GM21529 (cell line): ENCODE measurements around the gene MLLT3.

Experiments
- ATAC-seq: cut with Tn5 transposase; IDR thresholded peaks from one replicate; pipeline ENCODE4 v1.9.1; 2021; ENCODE audit not compliant: unreplicated experiment

MLLT3 gene

DNA sequence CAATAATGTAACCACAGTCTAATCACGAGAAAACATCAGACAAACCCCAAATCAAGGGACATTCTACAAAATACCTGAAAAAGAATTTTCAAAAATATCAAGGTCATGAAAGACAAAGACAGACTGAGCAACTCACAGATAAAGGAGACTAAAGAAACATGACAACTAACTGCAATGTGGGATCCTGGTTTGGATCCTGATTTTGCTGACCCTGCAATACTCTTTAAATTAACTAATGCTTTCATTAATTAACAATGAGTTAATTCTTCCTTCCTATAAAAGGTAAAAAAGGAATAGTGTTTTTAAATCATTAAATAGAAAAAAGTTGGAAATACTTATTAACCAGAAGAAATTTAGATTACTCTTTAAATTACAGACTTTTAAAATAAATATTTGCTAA lies 103.6 kb downstream of the MLLT3 start:
- no peak for ATAC-seq

DNA sequence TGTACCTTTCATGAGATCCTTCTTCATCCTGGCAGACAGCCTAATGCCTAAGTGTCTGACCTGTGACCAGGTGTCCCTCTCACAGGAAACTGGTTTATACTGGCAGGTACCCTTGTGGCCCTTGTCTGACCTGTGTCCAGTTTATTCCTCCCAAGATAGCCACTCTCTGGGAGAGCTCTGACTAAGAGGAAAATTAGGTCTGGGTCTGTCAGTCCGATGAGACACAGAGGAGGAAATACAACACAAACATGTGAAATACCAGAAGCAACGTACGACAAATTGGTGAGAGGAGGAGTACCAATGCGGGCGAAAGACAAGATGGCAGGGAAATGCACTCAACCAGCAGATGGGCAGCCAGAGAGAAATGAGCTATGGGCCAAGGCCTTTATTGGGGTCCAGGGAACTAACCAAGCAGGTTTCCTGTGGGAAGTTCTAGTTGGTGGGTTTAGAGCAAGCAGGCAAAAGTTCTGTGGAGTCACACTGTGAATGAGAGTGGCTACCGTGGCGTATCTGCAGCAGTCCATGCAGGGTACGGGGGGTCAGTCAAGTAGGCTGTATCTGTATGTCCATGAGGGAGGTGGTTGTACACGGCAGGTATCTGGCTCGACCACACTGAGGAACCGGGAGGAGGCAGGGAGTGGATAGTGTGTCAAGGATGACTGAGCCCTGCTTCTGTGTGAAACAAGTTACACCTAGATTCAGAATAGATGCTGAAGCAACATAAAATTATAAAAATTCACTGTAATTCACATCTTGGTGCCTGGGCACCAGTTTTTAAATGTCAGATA lies 109.0 kb downstream of the MLLT3 start:
- no peak for ATAC-seq

DNA sequence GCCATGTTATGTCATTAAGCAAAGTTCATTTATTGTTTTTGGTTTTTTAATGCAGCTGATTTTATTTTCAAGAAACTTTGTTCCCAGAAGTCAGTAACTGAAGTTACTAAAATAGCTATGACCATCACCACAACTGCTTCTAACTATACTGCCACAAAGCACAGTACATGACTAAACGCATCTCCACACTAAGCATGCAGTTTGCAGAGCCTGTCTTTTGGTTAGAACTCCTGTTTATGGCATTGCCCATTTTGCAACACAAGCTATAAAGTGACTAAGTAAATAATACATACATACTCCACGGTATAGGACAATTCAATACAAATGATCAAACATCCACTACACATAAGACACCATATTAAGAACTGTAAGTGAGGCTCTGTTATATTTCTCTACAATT lies 109.7 kb downstream of the MLLT3 start:
- no peak for ATAC-seq

DNA sequence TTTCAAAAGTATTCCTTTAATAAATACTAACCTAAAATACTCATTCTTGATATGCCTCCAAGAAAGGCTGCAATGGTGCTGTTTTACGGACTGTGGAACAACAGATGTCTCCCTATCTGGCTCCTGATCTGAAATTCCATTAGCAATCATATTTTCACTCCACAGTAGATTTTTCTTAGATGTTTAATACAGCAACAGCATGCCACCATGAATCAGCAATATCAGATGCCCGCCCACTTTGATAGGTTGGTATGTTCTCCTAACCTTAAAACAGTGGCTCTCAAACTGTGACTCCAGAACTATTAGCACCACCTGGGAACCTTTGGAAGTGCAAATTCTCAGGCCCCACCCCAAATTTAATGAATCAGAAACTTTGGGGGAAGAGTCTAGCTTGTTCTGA lies 110.2 kb downstream of the MLLT3 start:
- no peak for ATAC-seq

DNA sequence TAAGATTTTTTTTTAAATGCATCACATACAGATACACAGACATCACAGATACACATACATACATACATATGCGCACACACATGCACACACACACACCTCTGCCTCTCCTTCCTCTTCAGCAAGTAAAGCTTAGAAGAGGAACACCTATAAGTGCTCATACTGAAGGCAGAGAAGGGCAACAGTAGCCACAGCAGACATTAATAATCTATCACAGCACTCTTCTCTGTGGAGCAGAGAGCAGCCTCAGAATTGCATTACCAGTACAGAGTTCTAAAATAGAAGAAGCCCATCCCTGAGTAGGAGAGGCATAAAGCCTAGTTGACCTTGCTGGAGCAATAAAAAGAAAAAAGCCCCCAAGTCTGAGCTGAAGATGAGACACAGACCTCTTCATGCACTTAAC lies 110.6 kb downstream of the MLLT3 start:
- no peak for ATAC-seq

DNA sequence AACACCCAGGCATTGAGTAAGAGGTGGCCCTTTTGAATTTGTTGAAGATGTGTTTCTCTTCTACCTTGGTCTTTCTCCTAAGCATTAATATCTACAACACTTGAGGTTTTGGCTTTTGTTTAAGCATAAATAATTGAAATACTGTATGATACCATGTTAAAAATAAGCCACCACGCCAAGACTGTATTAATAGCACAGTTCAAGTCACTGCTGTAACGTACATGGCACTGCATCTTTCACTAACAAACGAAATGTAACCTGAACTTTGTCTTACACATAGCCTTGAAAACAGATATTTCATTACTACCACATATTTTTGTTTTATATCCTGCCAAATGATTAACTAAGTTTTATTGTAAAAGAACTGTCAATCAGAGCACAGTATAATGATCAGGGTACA lies 112.8 kb downstream of the MLLT3 start:
- no peak for ATAC-seq

DNA sequence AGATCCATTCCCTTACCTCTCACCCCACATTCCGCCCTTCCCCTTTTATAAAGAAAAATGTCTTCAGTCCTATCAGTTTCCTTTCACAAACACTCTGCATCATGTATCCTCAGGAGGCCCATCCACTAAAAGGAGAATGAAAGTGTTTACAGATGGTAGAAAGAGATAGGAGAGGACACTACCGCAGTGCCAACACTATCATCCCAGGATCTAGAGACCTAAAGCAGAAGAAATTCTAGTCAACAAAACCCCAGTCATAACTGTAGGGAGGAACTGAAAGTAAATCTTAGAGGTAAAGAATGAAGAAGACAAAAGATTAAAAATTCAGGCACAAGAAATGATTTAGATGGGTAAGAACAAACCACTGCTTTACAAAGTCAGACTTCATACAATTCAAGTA lies 114.1 kb downstream of the MLLT3 start:
- peak; percentile 92 for ATAC-seq

DNA sequence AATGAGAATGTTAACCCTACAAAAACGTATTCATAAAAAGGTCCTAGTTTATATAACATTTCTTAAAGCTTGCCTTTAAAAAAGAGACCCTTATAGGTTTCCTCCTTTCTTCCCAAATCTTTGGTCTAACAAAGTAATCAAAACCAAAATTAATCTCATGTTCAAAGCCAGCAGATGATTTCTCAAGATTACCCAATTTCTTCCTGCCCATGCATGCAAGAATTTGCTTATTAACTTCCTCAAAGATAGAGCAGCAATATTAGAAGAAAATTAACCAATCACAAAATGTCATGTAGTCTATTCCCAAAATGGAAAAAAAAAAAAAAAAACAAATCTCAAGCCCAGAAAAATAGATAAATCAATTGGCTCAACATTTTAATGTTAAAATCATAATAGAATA lies 114.9 kb downstream of the MLLT3 start:
- no peak for ATAC-seq

DNA sequence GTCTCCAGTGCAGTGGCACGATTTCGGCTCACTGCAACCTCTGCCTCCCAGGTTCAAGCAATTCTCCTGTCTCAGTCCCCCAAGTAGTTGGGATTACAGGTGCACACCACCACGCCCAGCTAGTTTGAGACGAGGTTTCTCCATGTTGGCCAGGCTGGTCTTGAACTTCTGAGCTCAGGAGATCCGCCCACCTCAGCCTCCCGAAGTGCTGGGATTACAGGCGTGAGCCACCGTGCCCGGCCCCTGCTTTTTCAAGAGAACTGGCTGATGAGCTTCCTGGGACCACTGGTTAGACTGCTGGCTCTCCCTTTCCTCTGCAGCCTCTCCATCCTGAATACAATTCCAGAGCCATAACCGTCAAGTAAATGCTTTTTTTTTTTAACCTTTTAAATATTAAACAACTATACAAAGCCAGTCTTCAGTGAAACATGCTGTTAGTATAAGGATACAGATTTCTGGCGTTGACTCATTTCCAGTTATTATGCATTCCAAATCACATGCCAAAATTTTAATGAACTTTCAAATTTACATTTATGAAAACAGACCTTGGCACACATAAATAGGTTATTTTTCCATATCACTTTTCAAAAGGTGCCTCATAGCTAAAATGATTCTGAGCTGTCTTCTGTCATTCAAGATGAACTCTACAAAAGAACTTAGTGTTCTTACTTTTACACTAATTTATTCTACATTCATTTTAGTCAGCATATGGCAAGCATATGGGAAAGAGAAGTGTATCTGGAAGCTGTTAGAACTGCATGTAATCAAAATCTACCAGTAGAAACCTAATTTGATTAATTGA lies 116.0 kb downstream of the MLLT3 start:
- no peak for ATAC-seq

DNA sequence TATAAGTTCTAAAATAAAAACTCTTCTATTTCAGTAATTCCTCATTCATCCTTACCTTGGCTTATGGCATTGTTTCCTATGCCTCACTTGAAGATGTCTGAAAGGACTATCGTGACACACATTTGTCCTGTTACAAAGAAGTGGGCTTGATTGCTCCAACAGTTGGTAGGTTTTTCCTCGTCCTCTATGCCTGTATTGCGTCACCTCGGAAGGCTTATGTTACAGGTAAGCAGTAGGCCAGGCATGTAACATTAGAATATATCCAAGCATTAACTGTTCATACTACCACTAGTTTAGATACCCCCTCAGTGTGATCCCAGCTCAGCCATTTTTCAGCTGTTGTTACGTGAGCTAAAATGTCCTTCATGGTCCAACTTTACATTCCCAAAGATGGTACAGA lies 116.7 kb downstream of the MLLT3 start:
- no peak for ATAC-seq

DNA sequence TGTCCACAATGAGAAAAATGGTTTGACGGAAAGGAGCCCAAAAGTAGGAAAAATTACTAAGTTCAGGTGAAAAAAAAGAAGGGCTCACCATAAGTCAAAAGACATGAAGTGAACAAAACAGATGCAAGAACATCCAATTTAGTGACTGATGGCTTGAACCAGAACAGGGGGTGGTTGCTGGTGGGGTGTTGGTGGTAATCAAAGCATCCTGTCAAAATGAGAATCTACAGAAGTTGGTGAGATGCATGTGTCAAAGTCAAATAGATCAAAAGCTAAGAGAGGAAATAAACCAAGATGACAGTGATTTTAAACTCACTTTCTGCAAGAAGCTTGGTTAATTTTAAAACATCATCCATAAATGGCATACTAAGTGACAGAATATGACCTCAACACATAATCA lies 117.4 kb downstream of the MLLT3 start:
- ATAC-seq, result no peak

DNA sequence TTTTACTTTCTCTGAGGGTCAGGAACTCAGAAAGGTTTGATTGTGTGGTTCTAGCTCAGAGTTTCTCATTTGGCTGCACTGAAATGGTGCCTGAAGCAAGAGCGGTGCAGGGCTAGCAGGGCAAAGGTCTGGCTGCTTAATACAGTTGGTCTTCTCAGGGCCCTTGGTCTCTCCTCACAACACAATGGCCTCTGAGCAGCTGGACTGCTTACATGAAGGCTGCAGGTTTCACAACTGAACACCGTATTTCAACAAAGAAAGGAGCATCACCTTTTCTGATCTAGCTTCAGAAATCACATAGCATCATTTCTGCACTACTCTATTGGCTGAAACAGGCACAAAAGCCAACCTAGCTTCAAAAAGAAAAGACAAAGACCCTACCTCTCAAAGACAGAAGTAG lies 122.2 kb downstream of the MLLT3 start:
- no peak for ATAC-seq

DNA sequence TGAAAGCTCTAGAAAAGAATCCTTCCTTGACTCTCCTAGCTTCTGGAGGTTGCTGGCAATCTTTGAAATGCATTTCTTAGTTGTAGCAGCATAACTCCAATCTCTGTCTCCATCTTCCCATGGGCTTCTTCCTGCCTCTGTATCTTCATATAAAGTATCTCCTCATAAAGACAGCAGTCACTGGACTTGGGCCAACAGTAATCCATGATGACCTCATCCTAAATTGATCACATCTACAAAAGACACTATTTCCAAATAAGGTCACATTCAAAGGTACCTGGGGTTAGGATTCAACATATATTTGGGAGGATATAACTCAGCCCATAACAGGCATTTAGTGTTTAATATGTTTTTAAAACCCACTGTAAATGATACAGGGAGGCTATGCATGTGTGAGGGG lies 123.3 kb downstream of the MLLT3 start:
- no peak for ATAC-seq

DNA sequence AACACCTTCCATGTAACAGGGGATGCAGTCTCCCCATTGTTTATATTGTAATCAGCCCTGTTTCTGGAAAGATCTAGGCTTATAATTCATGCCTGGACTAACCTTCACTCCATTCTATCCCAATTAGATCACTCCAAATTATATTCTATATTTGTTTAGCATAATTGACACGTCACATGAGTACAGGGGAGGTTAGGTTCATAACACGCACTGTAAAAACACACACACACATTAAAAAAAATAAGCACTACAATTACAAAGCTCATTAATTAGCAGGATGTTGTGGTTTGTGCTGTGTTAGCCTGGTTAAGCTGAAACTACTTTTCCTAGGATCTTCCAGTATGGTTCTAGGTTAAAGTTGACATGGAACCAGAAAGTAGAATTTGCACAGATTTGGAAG lies 126.0 kb downstream of the MLLT3 start:
- no peak for ATAC-seq

DNA sequence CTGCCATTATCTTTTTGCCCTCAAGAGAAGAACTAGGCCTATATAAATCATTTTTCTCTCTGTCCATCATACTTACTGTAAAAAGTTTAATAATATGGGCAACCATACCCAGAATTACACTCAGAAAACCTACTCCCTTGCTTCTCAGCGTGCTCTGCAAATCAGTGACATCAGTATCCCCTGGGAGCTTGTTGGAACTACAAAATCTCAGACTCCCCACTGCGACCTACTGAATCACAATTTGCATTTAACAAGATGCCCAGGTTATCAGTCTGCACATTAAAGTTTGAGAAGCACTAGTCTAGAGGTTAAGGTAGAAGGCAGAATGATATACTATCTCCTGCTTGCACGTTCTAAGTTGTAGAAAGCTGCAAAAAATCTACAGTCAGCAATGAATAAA lies 127.2 kb downstream of the MLLT3 start:
- ATAC-seq, result no peak

DNA sequence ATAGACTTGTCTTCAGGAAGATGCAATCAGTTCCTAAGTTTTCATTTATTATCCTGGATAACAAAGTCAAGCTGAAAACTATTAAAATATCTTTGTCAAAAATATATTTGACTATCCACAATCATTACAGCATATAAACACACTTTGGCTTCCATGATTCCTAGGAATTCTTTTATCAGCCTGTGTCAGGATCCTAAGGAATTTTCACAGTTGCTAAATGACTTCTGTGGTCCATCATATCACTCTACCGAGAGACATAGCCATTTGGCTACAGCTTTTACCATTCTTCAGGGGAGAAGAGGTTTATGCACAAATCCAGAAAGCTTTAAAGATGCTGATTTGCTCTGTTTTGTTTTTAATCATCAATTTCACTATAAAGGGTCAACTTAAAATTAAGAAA lies 128.3 kb downstream of the MLLT3 start:
- no peak for ATAC-seq

DNA sequence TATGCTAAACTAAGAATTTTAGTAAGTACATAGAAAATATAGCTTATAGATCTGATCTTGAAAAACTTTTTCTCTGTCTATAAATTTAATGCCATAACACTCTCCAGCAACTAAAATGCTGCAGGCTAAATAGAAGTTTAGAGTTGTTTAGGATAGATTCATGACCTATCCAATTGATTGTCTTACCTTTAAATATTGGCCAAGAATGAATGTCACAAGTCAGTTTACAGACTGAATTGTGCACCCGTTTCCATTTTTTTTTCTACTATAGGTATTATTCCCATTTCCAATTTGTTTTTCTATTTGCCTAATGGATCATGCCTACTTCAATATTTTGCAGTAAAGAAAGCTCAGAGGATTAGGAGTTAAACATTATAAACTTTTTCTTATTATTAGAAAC lies 129.5 kb downstream of the MLLT3 start:
- no peak for ATAC-seq

DNA sequence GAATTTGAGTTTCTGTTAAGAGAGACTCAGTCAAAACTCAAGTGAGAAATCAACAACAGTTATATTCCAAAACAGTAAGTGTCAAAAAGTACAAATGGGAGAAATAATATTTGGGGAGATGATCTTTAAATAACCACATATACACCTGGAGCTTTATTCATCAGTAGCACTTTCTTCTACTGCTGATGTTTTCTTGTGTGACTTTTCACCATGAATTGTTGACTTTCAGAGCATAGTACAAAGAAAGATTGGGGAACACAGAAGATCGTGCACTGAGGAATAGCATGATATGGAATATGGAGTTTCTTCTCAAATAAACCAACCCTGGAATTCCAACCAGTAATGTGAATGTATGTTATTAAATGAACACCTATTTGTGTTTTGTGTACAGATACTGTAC lies 130.7 kb downstream of the MLLT3 start:
- ATAC-seq, result no peak

DNA sequence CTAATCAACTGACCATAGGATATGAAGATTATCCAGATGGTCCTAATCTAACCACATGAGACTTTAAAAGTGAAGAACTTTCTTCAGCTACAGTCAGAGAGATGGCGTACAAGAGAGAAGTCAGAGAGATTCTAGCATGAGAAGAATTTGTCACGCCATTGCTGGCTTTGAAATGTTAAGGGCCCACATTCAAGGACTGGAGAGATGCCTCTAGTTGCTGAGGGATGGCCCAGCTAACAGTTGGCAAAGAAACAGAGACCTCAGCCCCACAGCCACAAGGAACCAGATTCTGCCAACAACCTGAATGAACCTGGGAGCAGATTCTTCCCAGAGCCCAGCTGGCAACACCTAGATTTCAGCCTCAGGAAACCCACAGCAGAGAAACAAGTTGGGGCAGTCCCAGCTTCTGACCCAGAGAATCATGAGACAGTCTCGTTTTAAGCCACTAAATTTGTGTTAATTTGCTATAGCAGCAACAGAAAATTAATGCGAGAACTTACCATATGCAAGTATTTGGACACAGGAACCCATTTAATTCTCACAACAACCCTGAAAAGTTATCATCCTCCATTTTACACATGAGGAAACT lies 132.0 kb downstream of the MLLT3 start:
- ATAC-seq, result peak; percentile 61

DNA sequence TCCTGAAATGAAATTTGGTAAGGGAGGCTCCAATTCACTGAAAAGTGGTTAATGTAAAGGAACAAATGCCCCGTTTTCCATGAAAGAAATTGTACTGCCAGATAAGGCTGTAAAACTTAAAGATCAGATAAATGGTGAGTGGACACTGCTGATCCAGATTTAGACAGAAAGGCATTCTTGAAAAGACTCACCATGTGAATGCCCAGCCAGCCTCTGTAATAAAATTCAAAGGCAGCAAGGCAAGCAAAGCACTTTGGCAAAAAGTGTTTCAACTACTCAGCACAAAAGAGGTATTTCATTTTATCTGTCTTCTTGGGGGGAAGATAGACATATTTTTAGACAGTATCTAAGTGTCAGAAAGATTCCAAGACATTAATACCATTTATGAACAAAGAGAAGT lies 133.6 kb downstream of the MLLT3 start:
- no peak for ATAC-seq

DNA sequence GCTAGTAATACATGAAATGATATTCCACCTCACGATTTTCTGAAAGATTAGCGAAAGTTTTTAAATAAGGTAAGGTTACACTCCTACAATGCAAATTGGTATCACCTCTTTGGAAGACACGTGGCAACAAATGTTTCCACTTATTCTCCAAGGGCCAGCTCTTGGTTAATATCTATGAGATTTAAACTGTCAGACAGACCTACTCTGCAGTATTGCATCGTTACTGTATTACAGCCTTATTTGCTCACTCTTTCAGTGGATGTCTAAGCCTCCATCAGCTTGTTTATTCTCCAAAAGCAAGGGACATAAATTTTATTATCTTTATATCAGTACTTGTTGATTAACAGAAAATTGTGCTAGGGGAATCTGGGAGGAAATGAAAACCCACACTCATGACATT lies 135.7 kb downstream of the MLLT3 start:
- ATAC-seq, result no peak

DNA sequence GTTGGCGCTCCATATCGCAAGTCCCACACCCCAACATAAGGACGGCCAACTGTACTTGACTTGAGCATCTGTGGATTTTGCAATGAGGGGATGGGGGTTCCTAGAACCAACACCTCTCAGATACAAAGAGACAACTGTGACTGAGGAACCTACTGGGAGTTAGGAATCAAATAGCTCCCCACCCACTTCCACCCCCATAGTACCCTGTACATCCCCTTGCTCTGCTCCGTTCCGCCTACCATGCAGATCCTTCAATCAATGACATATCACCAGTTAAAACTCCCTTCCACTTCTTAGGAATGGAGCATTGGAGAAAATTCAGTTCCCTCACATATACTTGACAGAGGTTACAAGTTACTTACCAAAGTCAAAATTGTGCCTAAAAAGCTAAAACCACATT lies 140.9 kb downstream of the MLLT3 start:
- ATAC-seq, result no peak
